Gastroesophageal sphincter (tissue), 4 donors: ENCODE data around the gene DISC1. TPM values are rescaled to one million over a fixed set of nuclear protein-coding genes. Genes with fewer than 3 reads are reported as not detected.

Source experiments
- ATAC-seq: fragments of 150-250 bp; one replicate; pipeline ENCODE4 v1.9.1; 2016; ENCODE audit warnings: mild to moderate bottlenecking, moderate library complexity
- H3K27ac ChIP-seq, 4 donors: fragments of 200-600 bp; sonication (generic) in 3 of 4; 1 replicate in 3 of 4; 2 replicates in 1 of 4; pipeline ENCODE4 v1.5.1; 2016 to 2019
- H3K27me3 ChIP-seq: fragments of 200-600 bp; sonication (generic); one replicate; pipeline ENCODE4 v1.5.1; 2019
- H3K36me3 ChIP-seq, 2 donors: fragments of 200-600 bp; sonication (generic); one replicate each; pipeline ENCODE4 v1.5.1; 2019; ENCODE audit warnings: control low read depth in 1 of 2
- H3K4me1 ChIP-seq, 3 donors: fragments of 200-600 bp; sonication (generic); 1 replicate in 2 of 3; 2 replicates in 1 of 3; pipeline ENCODE4 v1.5.1; 2016 to 2019; ENCODE audit warnings: control low read depth in 2 of 3
- H3K4me3 ChIP-seq, 2 donors: fragments of 200-600 bp; sonication (generic); one replicate each; pipeline ENCODE4 v1.5.1; 2019; ENCODE audit warnings: mild to moderate bottlenecking in 1 of 2, moderate library complexity in 1 of 2
- H3K9me3 ChIP-seq, 3 donors: fragments of 200-600 bp; sonication (generic); one replicate each; pipeline ENCODE4 v1.5.1; 2017 to 2019; ENCODE audit warnings: control low read depth in 2 of 3
- EP300 ChIP-seq: sonication (generic); formaldehyde crosslinking; IDR thresholded peaks from one replicate; pipeline ENCODE4 v1.6.1; 2017; ENCODE audit warnings: antibody characterized with exemption, mild to moderate bottlenecking
- POLR2A ChIP-seq, 2 donors: fragments of 450-650 bp; IDR thresholded peaks; one replicate each; pipeline ENCODE4 v1.6.1; 2017; ENCODE audit warnings: antibody characterized with exemption in 2 of 2, mild to moderate bottlenecking in 2 of 2, moderate library complexity in 1 of 2
- POLR2AphosphoS5 ChIP-seq: sonication (generic); formaldehyde crosslinking; IDR thresholded peaks from one replicate; pipeline ENCODE4 v1.6.1; 2017; ENCODE audit warnings: antibody characterized with exemption
- WGBS, 2 donors: methylation state at CpG; one replicate each; pipeline ENCODE4 v1.1.5; 2018; ENCODE audit warnings: low coverage in 1 of 2; 5-methylcytosine and 5-hydroxymethylcytosine counted together
- total RNA-seq, 4 donors: library from RNA; depleted of rRNA; stranded (reverse); fragments of >200 nt; gene quantifications; one replicate each; pipeline ENCODE4 v1.1.0, GENCODE V29; 2016
- TF ChIP-seq, protein P1 (sequence below), 4 experiments: fragments of 200-600 bp in 2 of 4; fragments of 450-650 bp in 2 of 4; sonication (generic) in 1 of 4; IDR thresholded peaks; one replicate each; pipeline ENCODE4 v1.5.1; 2017 to 2019; ENCODE audit warnings: antibody characterized with exemption in 4 of 4, mild to moderate bottlenecking in 2 of 4, moderate library complexity in 2 of 4

Gene DISC1
- total RNA-seq, 4 donors from 2014 or later = 4.4 to 9.8 (median 6.8) TPM

DNA sequence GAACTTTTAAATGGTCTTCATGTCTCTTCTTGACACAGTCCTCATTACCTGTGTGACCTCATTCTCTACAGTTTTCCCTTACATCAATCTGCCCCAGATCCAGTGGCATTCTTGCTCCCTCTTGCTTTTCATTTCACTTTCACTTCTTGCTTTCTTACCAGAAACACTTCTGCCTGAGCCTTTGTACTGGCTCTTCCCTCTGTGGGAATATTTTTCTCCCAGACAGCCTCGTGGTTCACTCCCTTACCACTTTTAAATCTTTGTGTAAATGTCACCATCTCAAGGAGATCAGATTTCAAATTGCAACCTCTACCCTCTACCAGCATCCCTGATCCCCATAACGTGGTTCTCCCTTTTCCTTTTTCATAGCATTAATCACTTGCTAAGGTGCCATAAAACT lies 73.2 kb downstream of the DISC1 start:
- H3K36me3 ChIP-seq = no peaks in the 10 kb centered on the region
- H3K4me1 ChIP-seq = peaks cover 0 to 14% (median 2%) of the 10 kb centered on the region in 3 donors
- H3K9me3 ChIP-seq = no peaks in the 10 kb centered on the region
- H3K27ac ChIP-seq = no peak overlapping the region
- no peak for ATAC-seq
- WGBS, 2 donors = 9 to 39% methylated on average over 1 to 2 of the region's 2 CpGs
- peaks cover 4% of the 10 kb centered on the region for H3K27me3 ChIP-seq
- no peak for TF ChIP-seq POLR2AphosphoS5
- H3K4me3 ChIP-seq = no peak overlapping the region

GRCh38 chr1:231701306-231701705 lies 74.7 kb downstream of the DISC1 start:
- Histone ChIP-seq H3K9me3 (no peaks in the 10 kb centered on the region), H3K36me3 (no peaks in the 10 kb centered on the region), H3K27me3 (peaks cover 4% of the 10 kb centered on the region), H3K27ac (no peak overlapping the region), H3K4me3 (no peak overlapping the region), H3K4me1 (peaks cover 0 to 10% (median 0%) of the 10 kb centered on the region in 3 donors)
- TF ChIP-seq EP300 (no peak), POLR2A (IDR thresholded peaks at IDR 0.05) (no peak), POLR2AphosphoS5 (no peak)
- TF ChIP-seq, protein P1, sequence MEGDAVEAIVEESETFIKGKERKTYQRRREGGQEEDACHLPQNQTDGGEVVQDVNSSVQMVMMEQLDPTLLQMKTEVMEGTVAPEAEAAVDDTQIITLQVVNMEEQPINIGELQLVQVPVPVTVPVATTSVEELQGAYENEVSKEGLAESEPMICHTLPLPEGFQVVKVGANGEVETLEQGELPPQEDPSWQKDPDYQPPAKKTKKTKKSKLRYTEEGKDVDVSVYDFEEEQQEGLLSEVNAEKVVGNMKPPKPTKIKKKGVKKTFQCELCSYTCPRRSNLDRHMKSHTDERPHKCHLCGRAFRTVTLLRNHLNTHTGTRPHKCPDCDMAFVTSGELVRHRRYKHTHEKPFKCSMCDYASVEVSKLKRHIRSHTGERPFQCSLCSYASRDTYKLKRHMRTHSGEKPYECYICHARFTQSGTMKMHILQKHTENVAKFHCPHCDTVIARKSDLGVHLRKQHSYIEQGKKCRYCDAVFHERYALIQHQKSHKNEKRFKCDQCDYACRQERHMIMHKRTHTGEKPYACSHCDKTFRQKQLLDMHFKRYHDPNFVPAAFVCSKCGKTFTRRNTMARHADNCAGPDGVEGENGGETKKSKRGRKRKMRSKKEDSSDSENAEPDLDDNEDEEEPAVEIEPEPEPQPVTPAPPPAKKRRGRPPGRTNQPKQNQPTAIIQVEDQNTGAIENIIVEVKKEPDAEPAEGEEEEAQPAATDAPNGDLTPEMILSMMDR (IDR thresholded peaks at IDR 0.05) = no peak
- no peak for ATAC-seq

DNA sequence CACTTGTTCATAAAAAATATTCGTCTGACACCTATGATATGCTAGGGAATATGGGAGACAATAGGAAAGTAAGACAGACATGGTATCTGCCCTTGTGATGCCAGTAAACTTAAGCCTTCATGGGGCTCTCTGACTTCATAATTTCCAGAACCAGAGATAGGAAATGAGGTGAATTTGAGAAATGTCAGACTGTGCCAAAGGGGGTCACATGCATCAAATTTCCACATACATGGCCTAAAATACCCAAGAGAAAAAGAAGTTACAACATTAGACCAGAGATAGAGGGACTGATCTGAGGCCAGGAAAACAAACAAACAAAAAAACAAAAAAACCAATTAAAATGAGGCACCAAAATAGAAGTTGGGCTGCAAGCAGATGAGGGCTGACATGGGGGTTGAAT lies 75.7 kb downstream of the DISC1 start:
- WGBS, 2 donors = 64 to 67% methylated on average over 1 of the region's 1 CpG
- no peaks in the 10 kb centered on the region for H3K36me3 ChIP-seq
- peaks cover 4% of the 10 kb centered on the region for H3K27me3 ChIP-seq
- H3K4me3 ChIP-seq = no peak overlapping the region
- ATAC-seq = no peak
- no peaks in the 10 kb centered on the region for H3K9me3 ChIP-seq
- H3K27ac ChIP-seq = no peak overlapping the region
- peaks cover 0 to 10% (median 0%) of the 10 kb centered on the region in 3 donors for H3K4me1 ChIP-seq
- no peak for TF ChIP-seq POLR2A (IDR thresholded peaks at IDR 0.05)
- no peak for TF ChIP-seq POLR2AphosphoS5
- TF ChIP-seq, protein P1 (IDR thresholded peaks at IDR 0.05) = no peak
- no peak for TF ChIP-seq EP300

GRCh38 chr1:231702804-231703203 lies 76.2 kb downstream of the DISC1 start:
- Histone ChIP-seq H3K27me3 (peaks cover 4% of the 10 kb centered on the region), H3K27ac (no peak overlapping the region), H3K36me3 (no peaks in the 10 kb centered on the region), H3K4me3 (no peak overlapping the region), H3K9me3 (no peaks in the 10 kb centered on the region), H3K4me1 (peaks cover 0 to 10% (median 0%) of the 10 kb centered on the region in 3 donors)
- TF ChIP-seq, protein P1 (IDR thresholded peaks at IDR 0.05) = no peak
- TF ChIP-seq POLR2AphosphoS5 (no peak), POLR2A (IDR thresholded peaks at IDR 0.05) (no peak), EP300 (no peak)
- ATAC-seq = no peak
- 80 to 83% methylated on average over 1 of the region's 1 CpG for WGBS, 2 donors

DNA sequence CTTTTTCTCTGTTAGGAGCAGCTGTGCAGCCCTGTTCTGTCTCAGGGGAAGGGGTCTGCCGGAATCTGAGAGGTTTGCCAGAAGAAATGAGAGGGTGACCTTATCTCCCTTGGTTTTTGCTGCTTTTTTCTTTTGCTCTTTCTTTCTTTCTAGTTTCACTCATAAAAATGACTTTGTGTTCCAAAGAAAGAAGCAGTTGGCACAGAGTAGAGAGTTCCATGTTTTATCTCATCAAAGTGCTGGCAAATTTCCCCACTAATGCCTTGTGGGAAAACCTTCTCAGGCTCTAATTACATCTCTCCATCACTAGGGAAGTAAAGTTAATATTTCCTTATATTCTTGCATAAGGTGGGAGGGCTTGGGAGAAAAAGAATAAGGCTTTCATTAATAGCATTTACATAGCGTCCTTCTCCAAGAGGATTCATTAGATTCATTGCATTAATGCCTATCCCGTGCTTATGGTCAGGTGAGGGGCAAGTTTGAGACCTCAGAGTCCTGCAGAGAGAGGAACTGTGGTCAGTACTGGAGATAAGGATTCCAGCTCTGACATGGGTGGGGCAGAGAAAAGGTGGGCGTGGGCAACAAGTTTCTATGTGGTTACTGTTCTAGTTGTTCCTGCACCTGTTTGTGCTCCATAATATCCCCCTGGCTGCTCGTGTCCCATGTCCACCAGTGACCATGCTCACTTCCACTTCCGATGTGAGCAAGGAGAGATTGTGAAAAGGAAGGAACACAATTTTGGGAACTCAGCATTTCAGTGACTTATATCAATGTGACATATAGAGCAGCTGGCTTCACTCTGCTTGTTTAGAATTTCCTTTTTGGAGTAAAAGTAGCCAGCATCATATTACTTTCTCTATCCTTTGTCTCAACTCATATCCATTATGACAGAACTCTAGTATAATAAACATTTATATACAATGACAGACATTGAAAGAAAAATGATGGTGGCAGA lies 79.5 kb downstream of the DISC1 start:
- Histone ChIP-seq H3K36me3 (no peaks in the 10 kb centered on the region), H3K4me1 (peaks cover 0 to 6% (median 0%) of the 10 kb centered on the region in 3 donors), H3K9me3 (no peaks in the 10 kb centered on the region), H3K27me3 (peaks cover 4% of the 10 kb centered on the region), H3K4me3 (no peak overlapping the region), H3K27ac (no peak overlapping the region)
- no peak for ATAC-seq
- TF ChIP-seq POLR2A (IDR thresholded peaks at IDR 0.05) (no peak), EP300 (no peak), POLR2AphosphoS5 (no peak)
- TF ChIP-seq, protein P1 (IDR thresholded peaks at IDR 0.05) = no peak
- WGBS, 2 donors = 58 to 67% methylated on average over 4 to 6 of the region's 6 CpGs
